SH-SY5Y (cell line): ENCODE results near the gene IL6.

Source experiments
- GATA2 ChIP-seq: IDR thresholded peaks from 2 replicates; pipeline ENCODE4 v1.6.1; 2011; ENCODE audit warnings: mild to moderate bottlenecking, low read depth, low read length
- GATA3 ChIP-seq: IDR thresholded peaks from 2 replicates; pipeline ENCODE4 v1.6.1; 2011; ENCODE audit warnings: low read depth, mild to moderate bottlenecking, low read length, moderate library complexity

IL6 gene

DNA sequence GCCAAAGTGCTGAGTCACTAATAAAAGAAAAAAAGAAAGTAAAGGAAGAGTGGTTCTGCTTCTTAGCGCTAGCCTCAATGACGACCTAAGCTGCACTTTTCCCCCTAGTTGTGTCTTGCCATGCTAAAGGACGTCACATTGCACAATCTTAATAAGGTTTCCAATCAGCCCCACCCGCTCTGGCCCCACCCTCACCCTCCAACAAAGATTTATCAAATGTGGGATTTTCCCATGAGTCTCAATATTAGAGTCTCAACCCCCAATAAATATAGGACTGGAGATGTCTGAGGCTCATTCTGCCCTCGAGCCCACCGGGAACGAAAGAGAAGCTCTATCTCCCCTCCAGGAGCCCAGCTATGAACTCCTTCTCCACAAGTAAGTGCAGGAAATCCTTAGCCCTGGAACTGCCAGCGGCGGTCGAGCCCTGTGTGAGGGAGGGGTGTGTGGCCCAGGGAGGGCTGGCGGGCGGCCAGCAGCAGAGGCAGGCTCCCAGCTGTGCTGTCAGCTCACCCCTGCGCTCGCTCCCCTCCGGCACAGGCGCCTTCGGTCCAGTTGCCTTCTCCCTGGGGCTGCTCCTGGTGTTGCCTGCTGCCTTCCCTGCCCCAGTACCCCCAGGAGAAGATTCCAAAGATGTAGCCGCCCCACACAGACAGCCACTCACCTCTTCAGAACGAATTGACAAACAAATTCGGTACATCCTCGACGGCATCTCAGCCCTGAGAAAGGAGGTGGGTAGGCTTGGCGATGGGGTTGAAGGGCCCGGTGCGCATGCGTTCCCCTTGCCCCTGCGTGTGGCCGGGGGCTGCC is at the start of gene IL6:
TSS of gene IL6 (plus strand) at position 294 of the 807 bp plus-strand sequence. CDS start at position 357, 63 bp downstream.
- TF ChIP-seq GATA3 (no peak), GATA2 (no peak)

DNA sequence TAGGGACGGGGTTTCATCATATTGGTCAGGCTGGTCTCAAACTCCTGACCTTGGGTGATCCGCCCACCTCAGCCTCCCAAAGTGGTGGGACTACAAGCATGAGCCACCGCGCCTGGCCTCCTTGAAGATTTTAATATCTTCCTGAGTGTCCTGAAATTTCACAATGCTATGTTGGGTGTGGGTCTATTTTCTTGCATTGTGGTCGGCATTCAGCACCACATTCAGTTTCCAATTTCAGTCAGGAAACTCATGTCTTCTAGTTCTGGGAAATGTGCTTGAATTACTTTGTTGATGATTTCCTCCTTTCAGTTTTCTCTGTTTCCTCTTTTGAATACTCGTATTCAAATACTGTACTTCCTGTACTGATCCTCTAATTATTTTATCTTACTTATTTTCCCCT is 49.3 kb upstream of the IL6 start:
- no peak for TF ChIP-seq GATA3
- TF ChIP-seq GATA2 = no peak

DNA sequence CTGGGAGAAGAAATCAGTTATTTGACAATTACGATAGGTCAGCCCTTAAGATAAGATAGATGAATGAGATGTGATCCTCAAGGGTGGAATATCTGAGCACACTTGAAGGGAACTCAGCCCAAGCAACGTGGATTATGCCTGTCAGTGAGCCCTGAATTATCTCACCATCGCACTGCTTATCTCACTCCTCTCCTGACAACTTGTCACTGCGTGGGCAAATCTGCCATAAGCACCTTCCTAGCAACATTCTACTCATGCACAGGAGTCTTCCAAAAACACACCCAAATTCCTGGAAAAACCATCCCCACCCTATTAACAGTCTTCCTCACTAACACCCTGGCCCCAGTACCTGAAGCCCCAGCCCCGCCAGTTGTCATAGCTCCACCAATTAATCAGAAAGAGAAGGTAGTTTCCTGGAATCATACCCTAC is 46.5 kb upstream of the IL6 start:
- TF ChIP-seq GATA2 = no peak
- no peak for TF ChIP-seq GATA3

DNA sequence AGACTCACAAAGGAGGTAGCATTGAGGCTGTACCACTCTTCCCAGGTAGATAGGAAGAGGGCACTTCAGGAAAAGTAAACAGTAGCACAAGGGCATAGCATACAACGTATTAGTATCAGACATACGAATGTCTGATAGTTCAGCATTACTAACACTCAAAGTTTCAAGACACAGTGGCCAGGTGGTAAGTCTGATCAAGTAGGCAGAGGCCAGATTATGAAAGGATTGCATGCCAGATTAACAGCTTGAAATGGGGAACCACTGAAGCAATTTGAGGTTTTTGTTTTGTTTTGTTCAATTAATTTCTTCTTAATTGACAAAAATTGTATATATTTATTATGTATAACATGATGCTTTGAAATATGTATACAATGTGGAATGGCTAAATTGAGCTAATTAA is 45.7 kb upstream of the IL6 start:
- TF ChIP-seq GATA3 (no peak), GATA2 (no peak)

DNA sequence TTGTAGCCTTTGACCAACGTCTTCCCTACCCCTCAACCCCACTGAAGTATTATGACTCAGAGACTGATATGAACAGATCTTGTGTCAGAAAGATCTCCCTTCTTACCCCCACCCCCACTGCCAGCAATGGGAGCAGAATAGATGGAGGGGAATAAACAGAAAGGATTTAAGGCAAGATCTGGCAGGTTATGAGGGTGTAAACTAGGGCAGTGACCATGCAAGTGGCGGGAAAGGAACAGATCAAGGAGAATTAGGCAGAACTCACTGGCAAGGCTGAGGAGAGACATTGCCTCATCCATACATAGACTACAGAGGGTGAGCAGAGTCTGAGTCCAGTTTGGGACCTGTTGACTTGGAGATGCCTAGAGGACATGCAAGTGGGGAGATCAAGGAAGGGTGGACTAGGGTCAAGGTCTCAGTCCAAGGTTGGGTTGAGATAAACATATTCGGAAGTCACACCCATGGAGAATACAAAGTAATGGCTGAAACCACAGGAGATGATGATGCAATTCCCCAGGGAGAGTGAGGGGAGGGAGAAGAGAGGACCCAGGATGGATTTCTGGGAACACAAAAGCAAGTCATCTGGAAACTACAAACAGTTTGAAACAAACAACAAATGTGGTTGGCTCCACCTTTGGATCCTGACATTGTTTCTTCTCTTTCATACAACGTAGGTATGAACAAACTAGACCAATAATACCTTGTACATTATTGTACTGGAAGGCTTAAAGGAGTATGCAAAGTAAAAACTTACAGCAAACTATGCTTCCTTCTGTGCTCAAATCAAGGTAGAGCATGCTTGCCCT is 44.9 kb upstream of the IL6 start:
- no peak for TF ChIP-seq GATA2

DNA sequence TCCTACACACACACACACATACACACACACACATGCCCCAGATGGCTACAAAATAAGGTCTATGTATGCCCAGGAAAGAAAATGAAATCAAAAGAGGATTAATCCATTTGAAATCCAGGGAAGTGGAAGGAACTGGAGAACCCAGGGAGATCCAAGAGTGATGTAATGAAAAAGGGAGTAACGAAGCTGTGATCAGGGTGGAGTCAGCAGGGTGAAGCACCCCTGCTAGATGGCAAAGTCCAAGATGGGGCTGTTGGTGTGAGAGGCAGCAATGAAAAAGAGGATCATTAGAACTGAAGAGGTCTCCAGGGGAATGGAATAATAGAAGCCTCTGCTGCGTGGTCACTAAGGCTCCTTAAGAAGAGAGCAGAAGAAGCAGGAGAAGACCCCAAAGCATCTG is 43.6 kb upstream of the IL6 start:
- no peak for TF ChIP-seq GATA2
- TF ChIP-seq GATA3 = no peak

DNA sequence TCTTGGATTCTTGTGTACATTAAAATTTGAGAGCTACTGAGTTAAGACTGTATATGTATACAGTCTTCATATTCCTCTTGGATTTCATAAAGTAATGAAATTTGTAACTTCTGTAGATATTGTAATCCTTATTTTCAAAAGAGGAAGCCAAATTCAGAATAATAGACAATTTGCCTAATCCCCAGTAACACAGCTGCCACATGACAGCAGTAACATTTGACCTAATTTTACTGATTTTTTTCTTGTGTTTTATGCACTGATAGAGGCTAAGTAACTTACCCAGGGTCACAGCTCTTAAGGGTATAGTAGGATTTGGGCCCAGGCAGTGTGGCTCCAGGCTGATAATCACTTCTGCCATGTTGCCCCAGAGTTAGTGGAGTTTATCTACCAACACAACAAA is 40.4 kb upstream of the IL6 start:
- TF ChIP-seq GATA3 (no peak), GATA2 (no peak)

DNA sequence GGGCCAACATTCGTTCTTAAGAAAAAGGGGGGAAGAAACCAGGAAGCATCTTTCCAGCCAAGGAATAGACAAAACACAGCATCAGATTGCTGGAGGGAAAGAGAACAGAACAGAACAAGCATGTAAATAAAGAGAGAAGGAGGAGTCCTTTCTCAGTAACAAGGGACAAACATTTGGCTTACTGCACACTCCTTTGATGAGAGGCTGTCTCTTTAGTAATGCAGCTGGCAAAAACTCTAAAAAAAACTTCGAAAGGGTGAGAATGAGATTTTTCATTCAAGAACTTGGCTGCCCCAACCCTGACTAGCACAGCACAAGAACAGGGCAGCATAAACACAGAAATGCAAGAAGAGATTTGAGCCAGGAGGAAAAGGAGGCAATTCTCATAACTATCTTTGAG is 38.9 kb upstream of the IL6 start:
- TF ChIP-seq GATA2 (no peak), GATA3 (no peak)

DNA sequence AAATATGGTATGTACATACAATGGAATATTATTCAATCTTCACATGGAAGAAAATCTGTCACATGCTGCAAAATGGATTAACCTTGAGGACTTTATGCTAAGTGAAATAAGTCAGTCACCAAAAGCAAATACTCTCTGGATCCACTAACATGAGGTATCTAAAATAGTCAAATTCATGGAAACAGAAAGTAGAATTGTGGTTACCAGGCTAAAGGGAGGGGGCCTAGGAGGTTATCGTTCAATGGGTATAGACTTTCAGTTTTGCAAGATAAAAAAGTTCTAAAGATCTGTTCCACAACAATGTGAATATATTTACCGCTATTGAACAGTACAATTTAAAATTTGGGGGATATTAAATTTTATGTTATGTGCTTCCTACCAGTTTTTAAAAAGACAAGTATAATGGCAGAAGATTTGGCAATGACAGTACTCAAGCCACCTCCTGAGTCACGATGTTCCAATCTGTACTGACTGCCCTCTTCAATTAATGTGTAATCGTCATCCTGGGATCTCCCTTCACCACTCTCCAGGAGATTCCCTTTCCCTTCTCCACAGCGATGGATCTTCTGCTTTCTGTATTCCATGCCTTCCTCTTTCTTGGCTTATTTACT is 32.3 kb upstream of the IL6 start:
- TF ChIP-seq GATA3 (no peak), GATA2 (no peak)

DNA sequence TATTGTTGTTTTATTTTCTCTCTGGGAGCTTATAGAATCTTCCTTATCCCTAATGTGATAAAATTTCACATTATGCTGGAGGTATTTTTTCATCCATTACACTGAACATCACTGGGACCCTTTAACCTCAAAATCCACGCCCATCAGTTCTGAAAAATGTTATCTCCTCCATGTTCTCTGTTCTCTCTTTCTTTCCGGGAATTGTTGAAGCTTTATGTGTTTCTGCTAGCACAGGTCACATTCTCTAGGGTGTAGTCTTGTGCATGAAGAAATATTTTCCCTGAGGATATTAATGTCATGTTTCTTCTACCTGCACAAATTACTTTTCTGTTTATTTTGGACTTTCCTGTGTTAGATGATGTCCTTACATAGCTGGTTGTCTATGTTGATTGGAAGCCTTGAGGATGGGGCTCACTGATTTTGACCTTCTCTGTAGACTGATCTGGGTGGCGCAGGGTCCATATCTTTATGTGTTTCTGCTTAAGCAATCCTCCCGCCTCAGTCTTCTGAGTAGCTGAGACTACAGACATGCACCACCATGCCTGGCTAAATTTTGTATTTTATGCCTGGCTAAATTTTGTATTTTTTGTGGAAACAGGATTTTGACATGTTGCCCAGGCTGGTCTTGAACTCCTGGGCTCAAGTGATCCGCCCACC is 31.4 kb upstream of the IL6 start:
- TF ChIP-seq GATA2 (no peak), GATA3 (no peak)

DNA sequence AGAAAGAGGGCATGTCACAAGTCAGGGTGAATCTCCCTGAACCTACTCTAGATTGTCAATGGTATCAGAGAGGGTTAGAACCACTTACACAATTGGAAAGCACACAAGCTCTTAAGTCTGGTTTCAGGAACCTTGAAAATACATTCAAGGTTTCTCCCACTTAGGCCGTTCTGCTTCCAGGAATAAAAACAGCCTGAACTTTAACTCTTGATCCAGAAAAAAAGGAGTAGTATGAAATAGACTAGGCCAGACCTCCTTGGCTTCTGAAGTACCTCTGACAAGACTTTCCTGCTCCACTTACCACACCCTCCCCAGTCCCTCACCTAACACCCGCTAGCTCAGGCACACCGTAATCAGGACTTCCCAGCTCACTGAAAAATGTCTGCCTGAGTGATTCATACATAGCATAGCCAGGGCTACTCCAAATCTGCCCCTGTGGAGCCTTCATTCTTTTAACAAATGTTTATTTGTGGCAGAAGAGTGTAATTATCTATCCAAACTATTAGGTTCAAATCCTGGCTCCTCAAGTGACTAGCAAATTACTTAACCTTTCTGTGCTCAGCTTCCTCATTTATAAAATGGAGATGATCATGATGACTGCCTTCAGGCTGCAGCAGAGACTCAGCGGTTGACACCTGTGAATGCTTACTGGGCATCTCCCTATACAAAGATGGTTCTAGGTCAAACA is 30.3 kb upstream of the IL6 start:
- TF ChIP-seq GATA3 (no peak), GATA2 (no peak)

DNA sequence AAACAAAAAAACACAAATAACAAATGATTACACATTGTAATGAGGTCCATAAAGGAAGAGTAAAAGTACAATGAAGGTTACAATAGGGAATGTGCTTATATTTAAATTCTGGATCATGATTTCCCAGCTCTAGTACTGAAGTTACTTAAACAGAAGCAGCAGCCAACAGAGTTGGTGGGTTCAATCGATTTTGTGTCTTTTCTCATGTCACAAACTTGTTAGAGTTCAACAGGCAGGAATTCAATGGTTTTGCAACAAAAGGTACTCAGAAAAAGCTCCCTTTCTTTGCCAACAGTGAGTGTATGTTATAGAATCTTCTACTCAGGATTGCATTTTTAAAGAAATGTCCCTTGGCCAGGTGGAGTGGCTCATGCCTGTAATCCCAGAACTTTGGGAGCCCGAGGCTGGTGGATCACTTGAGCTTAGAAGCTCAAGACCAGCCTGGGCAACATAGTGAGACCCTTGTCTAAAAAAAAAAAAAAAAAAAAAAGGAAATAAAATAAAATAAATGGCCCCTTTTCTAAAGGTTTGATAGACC is 29.6 kb upstream of the IL6 start:
- TF ChIP-seq GATA3 (no peak), GATA2 (no peak)

DNA sequence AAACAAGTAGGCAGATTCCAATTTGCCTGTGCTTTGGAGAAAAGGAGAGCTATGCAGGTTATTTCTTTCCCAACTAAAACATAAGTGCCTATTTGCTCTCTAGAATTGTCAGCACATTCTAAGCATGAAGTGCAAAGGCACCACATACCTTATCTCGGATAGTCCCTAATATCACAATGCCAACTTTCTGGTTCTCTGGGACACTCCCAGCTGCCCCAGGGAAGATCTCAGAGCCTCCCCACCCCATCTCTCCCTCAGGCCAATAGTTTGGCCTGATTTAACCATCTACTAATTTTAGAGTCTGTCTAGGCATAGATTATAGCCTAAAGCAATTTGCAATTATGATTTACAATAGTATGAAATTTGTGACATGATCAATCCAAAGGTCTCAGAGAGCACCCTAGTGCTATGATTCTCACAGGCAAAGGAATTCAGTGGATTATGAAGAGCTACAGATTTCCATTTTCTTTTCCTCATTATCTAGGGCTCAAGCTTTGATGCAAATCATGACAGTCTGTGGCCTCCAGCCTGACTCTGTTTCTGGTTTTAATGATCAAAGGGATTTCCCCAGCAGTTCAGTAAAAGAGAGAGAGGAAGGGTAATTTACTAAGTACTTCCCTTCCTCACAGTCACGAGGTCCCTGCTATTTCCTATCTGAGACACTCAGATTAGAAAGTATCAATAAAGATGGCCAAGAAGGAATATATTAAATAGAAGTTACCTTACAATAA is 29.0 kb upstream of the IL6 start:
- TF ChIP-seq GATA3 (no peak), GATA2 (no peak)

DNA sequence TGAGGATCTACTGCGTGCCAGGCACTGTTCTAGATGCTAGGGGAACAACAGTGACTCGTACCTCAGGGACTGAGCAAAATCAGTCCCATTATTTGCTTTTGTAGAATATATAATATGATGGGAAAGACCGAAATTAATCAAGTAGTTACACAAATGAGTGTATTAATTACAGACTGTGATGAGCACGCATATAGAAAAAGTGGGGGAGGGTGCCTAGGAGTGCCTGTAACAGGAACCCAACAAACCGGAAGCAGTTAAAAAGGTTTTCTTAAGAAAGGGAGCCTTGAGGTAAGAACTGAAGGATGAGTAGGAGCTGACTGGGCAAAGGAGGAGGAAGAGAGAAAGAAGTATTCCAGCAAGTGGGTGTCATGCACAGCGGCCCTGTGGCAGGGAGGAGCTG is 28.2 kb upstream of the IL6 start:
- no peak for TF ChIP-seq GATA2
- no peak for TF ChIP-seq GATA3
